ENCODE data around the gene NCAPH2.
"Not testable (repeated sequence)": the region's sequence is repeated elsewhere in the genome, so short reads cannot be mapped to it uniquely, and the experiment has no call there.

Gene NCAPH2

DNA sequence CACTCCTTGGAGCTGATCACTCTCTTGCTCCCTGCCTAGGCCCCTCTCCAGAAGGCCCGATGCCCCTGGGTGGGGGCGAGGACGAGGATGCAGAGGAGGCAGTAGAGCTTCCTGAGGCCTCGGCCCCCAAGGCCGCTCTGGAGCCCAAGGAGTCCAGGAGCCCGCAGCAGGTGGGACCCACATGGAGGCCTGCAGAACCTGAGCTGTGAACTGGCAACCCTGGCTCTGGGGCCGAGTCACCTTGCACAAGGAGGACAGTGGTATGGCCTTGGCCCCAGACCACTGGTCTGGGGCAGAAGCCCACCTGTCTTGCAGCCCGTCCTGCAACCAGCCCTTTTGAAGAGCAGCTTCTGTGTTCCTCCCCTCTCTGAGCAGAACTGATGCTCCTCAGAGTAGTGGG, 11.1 kb downstream of the NCAPH2 start:
- peak; percentile 13 for DNase-seq (ENCODE audit: low spot score)

DNA sequence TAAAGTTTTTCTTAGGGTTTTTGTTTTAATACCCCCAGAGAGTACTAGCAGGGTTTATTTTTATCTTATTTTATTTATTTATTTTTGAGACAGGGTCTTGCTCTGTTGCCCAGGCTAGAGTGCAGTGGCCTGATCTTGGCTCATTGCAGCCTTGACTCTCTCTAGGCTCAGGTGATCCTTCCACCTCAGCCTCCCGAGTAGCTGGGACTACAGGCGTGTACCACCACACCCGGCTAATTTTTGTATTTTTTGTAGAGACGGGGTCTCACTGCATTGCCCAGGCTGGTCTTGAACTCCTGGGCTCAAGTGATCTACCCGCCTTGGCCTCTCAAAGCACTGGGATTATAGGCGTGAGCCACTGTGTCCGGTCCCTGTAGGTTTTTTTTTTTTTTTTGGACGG, 12.2 kb downstream of the NCAPH2 start:
- not testable (repeated sequence) for DNase-seq (ENCODE audit: low spot score)

DNA sequence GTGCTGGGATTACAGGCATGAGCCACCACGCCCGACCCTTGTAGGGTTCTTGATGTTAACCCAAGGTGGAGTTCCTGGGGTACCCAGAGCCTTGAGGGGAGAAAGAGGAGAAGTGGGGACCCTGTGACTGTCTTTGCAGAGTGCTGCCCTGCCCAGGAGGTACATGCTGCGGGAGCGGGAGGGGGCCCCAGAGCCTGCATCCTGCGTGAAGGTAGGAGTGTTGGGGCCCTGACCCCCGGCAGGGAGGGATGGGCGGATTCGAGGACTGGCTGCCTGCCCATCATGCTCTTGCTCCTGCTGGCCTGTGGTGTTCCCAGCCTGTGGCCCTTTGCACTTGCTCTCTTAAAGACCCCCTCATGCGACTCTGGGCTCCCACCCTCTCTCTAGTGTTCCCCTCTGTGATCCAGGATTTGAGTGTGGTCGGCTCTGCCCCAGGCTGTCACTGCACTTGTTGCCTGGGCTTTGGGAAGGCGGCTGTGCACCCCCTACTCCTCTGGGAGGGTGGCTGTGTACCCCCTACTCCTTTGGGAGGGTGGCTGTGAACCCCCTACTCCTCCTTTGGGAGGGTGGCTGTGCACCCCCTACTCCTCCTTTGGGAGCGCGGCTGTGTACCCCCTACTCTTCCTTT, 12.9 kb downstream of the NCAPH2 start:
- peak; percentile 18 for DNase-seq (ENCODE audit: low spot score)

DNA sequence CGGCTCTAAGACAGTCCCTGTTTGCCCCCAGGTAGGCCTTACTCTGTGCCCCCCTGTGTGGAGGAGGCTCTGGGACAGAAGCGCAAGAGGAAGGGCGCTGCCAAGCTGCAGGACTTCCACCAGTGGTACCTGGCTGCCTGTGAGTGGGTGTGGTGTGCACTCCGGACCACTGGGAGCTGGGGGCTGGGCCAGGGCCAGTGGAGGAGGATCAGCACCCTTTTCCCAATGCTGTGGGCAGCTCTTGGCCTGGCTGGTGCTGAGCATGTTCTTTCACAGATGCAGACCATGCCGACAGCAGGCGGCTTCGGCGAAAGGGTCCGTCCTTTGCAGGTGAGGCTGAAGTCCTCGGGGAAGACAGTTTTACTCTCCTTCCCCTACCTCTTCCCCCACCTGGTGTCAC, 13.7 kb downstream of the NCAPH2 start:
- DNase-seq (ENCODE audit: low spot score), result peak; percentile 13

DNA sequence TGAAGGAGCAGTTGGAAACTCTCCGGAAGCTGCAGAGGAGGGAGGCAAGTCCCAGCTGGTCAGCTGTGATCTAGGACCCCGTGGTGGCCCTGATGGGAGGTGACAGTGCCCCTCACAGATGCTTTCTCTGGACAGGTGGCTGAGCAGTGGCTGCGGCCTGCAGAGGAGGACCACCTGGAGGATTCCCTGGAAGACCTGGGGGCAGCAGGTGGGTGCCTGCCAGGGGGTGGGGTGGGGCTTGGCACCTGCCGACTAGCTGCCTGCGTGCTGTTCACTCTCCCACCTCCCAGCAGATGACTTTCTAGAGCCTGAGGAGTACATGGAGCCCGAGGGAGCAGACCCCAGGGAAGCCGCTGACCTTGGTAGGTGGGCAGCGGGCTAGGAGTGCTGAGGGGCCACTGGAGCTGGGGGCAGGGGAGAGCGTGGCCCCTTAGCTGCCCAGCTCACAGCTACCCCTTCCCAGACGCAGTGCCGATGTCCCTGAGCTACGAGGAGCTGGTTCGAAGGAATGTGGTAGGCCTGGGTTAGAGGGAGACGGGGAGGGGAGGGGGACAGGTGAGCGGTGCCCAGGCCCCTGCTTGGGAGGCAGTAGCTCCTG, 14.3 kb downstream of the NCAPH2 start:
- peak; percentile 13 for DNase-seq (ENCODE audit: low spot score)

DNA sequence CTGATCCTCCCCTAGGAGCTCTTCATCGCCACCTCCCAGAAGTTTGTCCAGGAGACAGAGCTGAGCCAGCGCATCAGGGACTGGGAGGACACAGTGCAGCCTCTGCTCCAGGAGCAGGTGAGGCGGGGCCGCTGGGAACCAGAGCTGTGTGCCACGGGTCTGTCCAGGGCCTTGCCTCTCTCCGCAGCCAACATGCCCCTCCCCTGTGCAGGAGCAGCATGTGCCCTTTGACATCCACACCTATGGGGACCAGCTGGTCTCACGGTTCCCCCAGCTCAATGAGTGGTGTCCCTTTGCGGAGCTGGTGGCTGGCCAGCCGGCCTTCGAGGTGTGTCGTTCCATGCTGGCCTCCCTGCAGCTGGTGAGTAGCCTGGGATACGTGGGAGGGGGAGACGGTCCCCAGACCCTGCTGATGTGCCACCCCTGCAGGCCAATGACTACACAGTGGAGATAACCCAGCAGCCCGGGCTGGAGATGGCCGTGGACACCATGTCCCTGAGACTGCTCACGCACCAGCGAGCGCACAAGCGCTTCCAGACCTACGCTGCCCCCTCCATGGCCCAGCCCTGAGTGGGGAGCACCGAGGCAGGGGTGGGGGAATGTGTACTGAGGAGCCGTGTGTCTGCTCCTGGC, 14.9 kb downstream of the NCAPH2 start:
- DNase-seq (ENCODE audit: low spot score), result peak; percentile 28

DNA sequence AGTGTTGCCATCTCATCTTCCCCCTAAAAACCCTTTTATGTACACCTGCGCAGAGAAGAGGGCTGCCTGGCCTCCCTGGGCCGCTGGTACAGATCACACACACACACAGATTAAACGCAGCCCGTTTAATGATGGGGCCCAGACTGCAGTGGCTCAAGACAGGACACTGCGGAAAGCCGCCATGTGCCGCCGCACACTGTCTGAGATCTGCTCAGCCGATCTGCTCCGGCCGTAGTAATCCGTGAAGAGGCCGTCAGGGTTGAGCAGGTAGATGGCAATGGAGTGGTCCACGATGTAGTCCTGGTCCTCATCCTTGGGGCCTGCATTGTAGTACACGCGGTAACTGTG, 15.4 kb downstream of the NCAPH2 start:
- DNase-seq (ENCODE audit: low spot score), result peak; percentile 16

DNA sequence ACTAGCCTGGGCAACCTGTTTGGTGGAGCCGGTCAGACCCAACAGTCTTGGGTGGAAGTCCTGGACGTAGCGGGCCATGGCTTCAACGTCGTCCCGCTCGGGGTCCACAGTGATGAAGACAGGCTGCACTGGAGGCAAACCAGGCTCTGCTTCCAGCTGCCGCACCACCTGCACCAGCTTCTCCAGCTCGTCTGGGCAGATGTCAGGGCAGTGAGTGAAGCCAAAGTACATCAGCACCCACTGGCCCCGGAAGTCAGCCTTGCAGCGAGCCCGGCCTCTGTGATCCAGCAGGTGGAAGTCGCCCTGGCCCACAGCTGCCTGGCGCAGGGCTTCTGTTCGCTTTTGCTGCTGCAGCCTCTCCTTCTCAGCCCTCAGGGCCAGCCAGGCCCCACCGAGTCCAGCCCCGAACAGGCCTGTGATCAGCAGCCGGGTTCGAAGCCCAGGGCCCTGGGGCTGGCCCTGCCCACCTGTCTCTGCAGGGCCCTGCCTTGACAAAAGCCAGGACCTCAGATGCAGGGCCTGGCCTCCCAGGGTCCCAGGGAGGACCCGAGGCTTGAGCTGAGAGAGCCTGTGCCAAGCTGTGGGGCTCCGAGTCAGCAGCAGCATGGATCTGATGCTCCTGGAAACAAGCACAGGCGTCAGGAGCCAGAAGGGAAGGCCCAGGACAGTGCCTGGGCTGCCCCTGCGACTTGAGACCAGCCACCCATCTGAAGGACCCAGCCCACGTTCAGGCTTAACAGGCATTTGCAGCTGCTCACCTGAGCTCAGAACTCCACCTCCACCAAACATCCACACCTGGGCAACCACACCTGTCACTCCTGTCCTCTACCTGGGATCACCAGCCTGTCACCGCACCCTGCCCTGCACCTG, 16.0 kb downstream of the NCAPH2 start:
- DNase-seq (ENCODE audit: low spot score), result peak; percentile 33

DNA sequence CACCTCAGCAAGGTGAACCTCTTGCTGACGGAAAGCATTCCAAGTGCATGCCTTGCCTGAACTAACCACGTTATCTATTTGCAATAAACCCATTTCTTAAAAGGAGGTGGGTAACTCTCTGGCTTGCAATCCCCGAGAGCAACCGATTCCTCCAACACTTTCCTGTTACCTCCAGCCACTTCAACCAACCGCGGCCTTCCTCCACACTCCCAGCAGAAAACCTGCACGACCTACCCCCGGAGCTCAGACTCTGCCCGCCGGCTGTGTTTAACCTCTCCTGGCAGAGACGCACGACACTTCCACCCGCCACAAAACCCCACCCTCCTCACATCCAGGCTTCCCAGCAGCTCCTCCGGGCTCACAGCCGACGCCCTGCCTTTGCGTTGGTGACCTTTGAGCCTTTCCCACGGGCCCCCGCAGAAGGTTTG, 16.7 kb downstream of the NCAPH2 start:
- peak; percentile 54 for DNase-seq (ENCODE audit: low spot score)

DNA sequence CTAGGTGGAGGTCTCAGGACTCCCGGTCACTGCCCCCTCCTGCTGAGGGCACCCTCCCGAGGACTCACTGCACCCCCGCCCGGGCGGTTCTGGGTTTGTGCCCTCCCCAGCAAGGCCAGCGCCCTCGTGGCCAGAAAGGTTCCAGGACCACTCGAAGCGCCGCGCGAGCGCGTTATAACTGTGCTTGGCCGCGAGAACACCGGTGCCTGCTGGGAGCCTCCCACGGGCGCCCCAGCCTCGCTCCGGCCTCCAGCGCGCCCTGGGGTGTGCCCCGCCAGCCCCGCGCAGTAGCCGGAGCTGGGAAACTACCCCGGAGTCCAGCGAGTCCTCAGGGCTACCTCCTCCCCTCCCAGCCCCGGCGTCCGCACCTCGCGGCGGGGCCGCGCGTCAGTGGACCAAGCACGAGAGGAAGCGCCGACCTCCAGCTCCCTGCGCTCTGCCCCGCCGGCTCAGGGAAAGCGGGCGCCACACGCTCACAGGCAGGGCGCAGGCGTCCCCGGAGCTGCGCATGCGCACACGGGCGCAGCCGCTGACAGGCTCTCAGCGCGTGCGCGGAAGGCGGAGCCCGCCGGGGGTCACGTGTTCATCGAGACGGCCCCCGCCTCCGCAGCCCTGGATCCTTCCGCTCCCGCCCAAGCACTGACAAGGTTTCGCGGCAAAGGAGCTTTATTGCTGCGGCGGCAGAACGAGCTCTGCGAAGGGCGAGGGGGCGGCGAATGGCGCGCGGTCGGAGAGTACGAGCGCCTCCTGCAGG, 17.3 kb downstream of the NCAPH2 start, which contains the start of gene SCO2:
TSS of gene SCO2 (minus strand) at position 495 of the 754 bp plus-strand sequence. CDS start 1,187 bp downstream, outside the sequence.
- peak; percentile 100 for DNase-seq (ENCODE audit: low spot score)

DNA sequence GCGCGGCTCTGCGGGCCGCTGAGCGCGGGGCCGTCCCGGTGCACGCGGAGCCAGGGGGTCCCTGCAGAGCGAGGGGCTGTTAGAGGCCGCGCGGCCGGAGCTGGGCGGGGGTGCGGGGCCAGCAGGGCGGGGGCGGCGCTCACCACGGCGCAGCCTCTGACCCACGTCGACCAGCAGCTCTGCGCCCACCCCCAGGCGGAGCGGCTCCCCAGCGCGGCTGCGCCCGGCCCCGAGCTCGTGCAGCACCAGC, 17.8 kb downstream of the NCAPH2 start:
- DNase-seq (ENCODE audit: low spot score), result no peak

DNA sequence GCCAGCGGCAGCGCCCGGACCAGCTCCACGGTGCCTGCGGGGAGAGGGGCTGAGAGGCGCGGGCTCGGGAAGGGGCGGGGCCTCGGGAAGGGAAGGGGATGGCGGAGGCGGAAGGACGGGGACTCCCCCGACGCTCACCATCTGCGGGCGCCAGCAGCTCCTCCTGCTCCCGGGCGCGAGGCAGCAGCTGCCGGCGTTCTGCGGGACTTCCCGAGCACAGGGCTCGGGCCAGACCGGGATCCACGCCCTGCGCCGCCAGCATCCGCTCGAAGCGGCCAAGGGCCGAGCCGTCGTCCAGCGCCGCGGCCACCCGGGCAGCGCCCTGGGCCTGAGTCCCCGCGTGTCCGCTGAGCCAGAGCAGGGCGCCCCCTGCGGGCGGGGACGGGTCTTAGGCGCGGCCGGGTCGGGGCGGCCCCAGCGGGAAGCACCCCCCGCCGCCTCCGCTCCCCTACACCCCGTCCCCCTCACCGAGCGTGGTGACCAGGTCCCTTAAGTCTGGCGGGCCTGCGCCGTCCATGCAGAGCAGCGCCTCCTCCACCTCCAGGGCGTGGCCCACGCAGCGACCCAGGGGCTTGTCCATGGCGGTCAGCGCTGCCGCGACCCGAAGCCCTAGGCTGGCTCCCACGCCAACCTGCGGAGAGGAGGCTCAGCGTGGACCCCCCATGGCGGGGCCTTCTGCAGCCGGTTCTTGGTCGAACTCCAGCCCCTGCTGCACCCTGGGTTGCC, 18.2 kb downstream of the NCAPH2 start:
- DNase-seq (ENCODE audit: low spot score), result peak; percentile 89

DNA sequence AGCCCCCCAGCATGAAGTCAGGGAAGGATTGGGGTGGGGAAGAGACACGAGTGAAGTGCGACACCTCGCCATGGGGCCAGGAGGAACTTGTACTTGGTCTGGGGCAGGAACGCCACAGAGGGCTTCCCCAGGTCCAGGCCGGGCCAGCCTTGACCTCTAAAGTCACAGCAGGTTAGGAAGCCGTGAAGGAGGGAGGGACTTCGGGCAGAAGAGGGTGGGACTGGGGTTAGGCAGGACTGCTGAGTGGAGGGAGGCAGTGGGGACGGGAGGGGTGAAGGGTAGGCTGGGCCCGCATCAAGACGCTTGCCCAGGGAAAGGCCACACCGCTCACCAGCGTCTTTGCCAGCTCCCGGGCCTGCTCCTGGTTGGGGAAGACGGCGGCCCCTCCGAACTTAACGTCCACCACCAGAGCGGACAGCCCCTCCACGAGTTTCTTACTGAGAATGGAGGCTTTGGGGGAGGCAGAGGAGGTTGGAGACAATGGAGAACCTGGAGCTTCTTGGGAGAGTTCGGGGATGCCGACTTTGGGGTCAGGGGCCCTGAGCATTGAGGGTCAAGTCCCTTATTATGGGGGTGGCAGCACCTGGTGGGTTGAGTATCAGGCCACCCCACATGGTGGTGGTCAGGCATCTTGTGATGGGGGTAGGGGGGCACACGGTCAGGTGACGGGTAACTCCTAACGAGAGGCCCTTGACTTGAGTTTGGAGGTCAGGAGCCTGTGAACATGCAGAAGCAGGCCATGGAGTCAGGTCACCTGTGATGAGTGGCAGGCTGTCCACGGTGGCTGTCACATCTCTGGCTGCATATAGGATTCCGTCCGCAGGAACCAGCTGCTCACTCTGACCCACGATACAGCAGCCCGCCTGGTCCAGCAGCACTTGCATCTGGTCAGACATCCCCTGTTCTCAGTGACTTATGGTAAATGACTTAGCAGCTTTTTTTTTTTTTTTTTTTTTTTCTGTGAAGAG, 19.1 kb downstream of the NCAPH2 start:
- no peak for DNase-seq (ENCODE audit: low spot score)

DNA sequence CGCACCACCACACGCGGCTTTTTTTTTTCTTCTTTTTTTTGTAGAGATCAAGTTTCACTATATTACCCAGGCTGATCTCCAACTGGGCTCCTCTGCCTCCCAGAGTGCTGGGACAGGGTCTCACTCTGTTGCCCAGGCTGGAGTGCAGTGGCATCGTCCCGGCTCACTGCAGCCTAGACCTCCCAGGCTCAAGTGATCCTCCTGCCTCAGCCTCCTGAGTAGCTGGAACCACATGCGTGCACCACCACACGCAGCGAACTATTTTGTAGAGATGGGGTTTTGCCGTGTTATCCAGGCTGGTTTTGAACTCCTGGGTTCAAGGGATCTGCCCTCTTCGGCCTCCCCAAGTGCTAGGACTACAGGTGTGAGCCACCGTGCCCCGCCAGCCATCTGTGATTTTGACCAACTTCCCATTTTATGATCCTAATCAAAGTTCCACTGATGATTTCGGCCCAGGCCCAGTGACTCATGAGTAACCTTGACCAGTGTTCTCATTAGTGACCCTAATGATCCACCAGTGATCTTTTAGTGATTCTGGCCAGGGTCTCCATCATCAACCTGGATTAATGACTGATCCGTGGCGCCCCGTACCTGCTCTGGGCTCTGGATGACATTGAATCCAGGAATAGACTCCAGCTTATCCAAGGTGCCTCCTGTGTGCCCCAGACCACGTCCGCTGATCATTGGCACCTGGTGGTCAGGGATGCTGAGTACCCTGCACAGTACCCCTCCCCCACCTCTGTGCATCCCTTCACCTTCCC, 20.1 kb downstream of the NCAPH2 start:
- DNase-seq (ENCODE audit: low spot score), result no peak

DNA sequence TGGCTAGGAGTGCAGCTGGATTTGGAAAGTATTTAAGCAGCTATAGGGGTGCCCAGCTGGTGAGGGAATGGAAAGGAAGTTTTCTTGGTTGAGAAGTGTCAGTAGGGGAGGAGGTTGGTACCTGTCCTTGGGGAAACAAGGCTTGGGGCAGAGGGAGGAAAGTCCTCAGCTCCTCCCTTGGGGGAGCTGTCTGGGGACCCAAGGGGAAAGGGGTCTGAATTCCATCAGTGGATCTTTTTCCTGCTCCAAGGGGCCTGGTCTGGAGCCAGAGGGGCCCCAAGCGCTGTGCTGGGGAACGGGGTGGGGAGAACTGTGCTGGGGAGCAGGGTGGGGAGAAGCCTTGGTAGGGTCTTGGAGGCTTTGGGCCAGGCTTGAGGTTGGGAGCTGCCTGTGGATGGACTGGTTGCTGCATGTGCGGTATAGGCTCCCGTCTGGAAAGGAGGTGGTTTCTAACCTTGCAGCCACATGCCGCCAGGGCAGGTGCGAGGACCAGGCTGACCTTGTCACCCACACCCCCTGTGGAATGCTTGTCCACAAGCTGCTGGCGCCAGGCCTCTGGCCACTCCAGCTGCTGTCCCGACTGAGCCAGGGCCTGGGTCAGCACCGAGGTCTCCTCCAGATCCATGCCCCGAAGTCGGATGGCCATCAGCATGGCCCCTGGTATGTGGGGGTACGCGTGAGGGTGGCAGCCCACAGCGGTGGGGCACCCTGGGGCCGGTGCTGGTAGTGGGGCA, 20.8 kb downstream of the NCAPH2 start:
- DNase-seq (ENCODE audit: low spot score), result peak; percentile 24

DNA sequence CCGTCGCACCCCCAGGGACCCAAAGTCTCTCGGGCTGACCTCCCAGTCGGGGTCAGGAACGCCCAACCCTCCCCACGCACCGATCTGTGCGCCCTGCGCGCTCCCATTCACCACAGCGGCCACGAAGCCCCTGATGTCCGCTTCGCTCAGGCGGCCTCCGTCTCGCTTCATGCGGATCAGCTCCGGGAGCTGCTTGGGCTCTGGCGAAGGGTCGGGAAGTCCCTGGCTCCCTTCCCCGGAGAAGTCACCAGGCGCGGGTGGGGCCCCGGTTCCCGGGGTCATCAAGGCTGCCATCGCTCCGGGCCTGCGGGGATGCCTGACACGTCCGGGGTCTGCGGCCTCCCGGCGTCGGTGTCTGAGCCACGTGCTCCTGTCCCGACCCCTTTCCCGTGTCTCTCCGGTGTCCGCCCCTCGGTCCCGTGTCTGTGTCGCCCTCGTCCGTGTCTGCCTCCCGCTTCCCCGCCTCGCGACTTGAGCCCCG, 21.4 kb downstream of the NCAPH2 start:
- peak; percentile 38 for DNase-seq (ENCODE audit: low spot score)

DNA sequence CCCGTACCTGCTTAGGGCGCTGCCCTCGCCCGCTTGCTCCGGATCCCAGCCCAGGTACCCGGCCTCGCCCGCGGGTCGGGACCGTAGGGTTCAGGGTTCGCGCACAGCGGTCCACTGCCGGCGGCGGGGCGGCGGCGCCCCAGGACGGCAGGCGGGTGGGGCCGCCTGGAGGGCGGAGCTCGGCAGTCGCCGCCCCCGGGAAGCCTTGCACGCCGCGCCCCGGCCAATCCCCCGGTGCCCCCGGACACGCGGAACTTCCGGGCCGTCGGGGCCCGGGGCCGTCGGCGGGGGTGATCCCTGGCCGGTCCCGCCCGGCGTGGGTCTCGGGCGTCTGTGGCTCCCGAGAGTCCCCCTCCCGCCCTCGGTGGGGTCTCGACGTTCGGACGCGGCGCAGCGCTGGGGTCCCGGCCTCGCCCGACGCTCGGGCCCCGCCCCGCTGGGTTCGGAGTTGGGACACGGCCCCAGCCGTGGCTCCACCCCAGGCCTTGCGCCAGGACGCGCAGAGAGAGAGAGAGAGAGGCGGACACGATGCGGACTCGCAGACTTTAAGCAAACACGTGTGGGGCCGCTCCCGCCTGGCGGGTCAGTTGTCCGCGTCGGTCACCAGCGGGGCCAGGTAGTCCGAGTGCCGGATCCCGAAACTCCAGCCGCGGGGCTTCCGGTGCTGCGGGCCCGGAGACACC, 22.0 kb downstream of the NCAPH2 start, which contains the start of gene TYMP:
TSS of gene TYMP (minus strand) at position 116 of the 683 bp plus-strand sequence. CDS start 303 bp downstream, outside the sequence.
- DNase-seq (ENCODE audit: low spot score), result peak; percentile 50

DNA sequence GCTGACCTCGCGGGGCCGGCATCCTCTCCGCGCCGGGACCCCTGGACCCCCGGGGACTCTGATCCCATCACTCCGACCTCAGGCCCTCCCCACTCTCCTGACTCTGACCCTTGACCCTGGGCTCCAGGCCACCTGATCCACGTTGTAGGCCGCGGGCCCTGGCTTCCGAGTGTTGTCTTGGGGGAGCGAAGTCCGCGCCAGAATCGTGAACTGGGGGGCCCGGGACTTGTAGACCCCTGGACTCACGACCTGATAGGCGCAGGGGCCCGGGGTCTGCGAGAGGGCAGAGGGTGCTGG, 22.5 kb downstream of the NCAPH2 start:
- no peak for DNase-seq (ENCODE audit: low spot score)

All from D341Med (cell line).